Left lung (tissue), 10 donors: ENCODE data around the gene BRD3. TPM values are rescaled to one million over a fixed set of nuclear protein-coding genes. Genes with fewer than 3 reads are reported as not detected.

Experiments used
- ATAC-seq: fragments of 200-7000 bp; cut with Tn5 transposase; one replicate; pipeline ENCODE4 v1.9.1; 2020; ENCODE audit warnings: moderate library complexity
- DNase-seq, 4 donors: peaks; one replicate each; pipeline ENCODE4 v3.0.0-alpha.2; 2013 to 2020
- H3K27ac ChIP-seq, 2 donors: fragments of 200-600 bp; sonication (generic) in 1 of 2; one replicate each; pipeline versions ENCODE4 v1.5.0 to v1.8.0; 2020 to 2021
- H3K27me3 ChIP-seq, 2 donors: fragments of 200-600 bp; sonication (generic) in 1 of 2; one replicate each; pipeline versions ENCODE4 v1.5.0 to v1.8.0; 2020 to 2021
- H3K36me3 ChIP-seq, 2 donors: fragments of 200-600 bp; sonication (generic) in 1 of 2; one replicate each; pipeline versions ENCODE4 v1.5.0 to v1.8.0; 2020 to 2021
- H3K4me1 ChIP-seq, 2 donors: fragments of 200-600 bp; one replicate each; pipeline ENCODE4 v1.8.0; 2021
- H3K4me3 ChIP-seq, 2 donors: fragments of 200-600 bp; sonication (generic) in 1 of 2; one replicate each; pipeline versions ENCODE4 v1.5.0 to v1.8.0; 2020 to 2021; ENCODE audit warnings: mild to moderate bottlenecking in 1 of 2
- H3K9me3 ChIP-seq, 2 donors: fragments of 200-600 bp; sonication (generic) in 1 of 2; one replicate each; pipeline versions ENCODE4 v1.5.0 to v1.8.0; 2020 to 2021
- CTCF ChIP-seq, 2 donors: fragments of 200-600 bp; sonication (generic) in 1 of 2; IDR thresholded peaks; one replicate each; pipeline versions ENCODE4 v1.5.0 to v1.8.0; 2021; ENCODE audit warnings: antibody characterized with exemption in 2 of 2
- intact Hi-C, 2 donors: fragments of 100-400 bp; cut with DNase I; formaldehyde crosslinking; loops; one replicate each; pipeline versions ENCODE4 v1.11.2 to v1.14.2; 2022
- polyA plus RNA-seq, 6 donors: library from polyadenylated mRNA; unstranded; fragments of 120-200 nt; gene quantifications; one replicate each; pipeline ENCODE4 v1.2.1, GENCODE V29; 2013; ENCODE audit not compliant: insufficient read length in 6 of 6
- total RNA-seq, 2 donors: library from RNA; stranded (reverse); fragmentation: NEBNext Ultra II Directional; extraction: Animal tissue kit (Norgen Biotek cat#: 25700); gene quantifications; one replicate each; pipeline ENCODE4 v1.2.1, GENCODE V29; 2021
- donor health status: DM: no; HTN: yes; CAD: no.
- donor health status: DM: no; HTN: no; CAD: no.

BRD3 gene
- total and polyA plus RNA-seq, 8 donors = 27.0 to 45.8 (median 39.0) TPM

DNA sequence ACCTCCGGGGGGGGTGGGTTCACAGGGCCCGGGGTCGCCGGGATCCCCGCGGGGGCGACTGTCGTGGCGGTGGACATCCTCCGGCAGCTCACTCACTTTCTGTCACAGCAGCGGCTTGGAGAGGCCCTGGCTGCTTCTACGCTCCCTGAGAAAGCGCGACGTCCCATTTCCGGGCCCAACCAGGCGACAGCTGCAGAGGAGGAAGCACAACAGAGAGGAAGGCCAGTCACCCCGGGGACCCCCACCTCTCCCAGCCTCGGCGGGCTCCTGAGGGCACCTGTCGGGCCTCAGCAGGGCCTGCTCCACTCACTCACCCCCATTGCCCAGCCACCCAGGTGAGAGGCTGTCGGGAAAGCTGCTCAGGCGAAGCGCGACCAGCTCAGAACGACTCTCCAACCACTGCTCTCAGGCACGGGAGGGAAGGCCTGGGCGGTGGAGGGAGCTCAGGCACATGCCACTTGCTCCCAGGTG, 14.4 kb downstream of the BRD3 start:
- intact Hi-C loops = no loop called here
- H3K36me3 ChIP-seq = peaks cover 0 to 51% of the 10 kb centered on the region in 2 donors
- H3K27ac ChIP-seq = no peak overlapping the region
- no peak for TF ChIP-seq CTCF (IDR thresholded peaks at IDR 0.05)
- no peaks in the 10 kb centered on the region for H3K9me3 ChIP-seq
- no peaks in the 10 kb centered on the region for H3K27me3 ChIP-seq
- DNase-seq = peak in 1 of 4 donors; percentile 60
- H3K4me1 ChIP-seq = peaks cover 19 to 43% of the 10 kb centered on the region in 2 donors
- no peak overlapping the region for H3K4me3 ChIP-seq
- no peak for ATAC-seq

DNA sequence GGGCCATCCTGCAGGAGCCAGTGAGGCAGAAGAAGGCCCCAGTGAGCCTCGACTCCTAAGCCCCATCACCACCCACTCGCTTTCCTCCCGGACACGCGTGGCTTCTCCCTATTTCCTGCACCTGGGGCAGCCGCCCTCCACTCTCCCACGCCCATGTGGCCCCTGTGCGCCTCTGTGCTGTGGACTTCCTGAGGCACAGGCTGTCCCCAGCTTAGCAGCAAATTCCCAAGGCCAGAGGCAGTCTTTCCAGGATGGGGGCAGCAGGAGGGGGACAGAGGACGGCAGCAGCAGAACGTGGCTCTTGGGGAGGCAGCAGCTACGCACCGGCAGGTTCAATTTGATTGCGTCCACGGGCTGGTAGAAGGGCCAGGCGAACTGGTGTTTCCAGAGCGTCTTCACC, 14.9 kb downstream of the BRD3 start:
- H3K27ac ChIP-seq = no peak overlapping the region
- intact Hi-C loops = no loop called here
- ATAC-seq (no peak), DNase-seq (peak in 1 of 4 donors; percentile 37)
- H3K27me3 ChIP-seq = no peaks in the 10 kb centered on the region
- H3K4me1 ChIP-seq = peaks cover 18 to 38% of the 10 kb centered on the region in 2 donors
- TF ChIP-seq CTCF (IDR thresholded peaks at IDR 0.05) = no peak
- no peaks in the 10 kb centered on the region for H3K9me3 ChIP-seq
- H3K36me3 ChIP-seq = peaks cover 0 to 56% of the 10 kb centered on the region in 2 donors
- no peak overlapping the region for H3K4me3 ChIP-seq

DNA sequence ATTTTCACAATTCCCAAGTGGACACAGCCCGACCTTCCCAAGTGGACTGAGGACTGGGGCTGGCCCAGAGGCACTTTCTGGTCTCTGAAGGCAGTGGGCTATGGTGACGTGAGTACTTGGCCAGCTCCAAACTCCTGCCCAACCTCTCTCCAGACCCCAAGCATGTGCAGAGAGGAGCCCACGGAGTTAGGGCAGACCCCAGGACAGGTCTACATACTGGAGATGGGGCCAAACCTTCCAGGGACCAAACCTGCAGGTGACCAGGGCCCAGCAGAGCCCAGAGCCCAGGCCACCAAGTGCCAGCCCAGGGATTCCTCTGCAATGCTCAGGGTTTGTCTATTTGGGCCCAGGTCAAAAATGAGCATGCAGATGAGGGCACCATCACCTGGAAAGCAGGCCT, 15.3 kb downstream of the BRD3 start:
- Histone ChIP-seq H3K4me1 (peaks cover 17 to 33% of the 10 kb centered on the region in 2 donors), H3K27ac (no peak overlapping the region), H3K9me3 (no peaks in the 10 kb centered on the region), H3K36me3 (peaks cover 0 to 61% of the 10 kb centered on the region in 2 donors), H3K27me3 (no peaks in the 10 kb centered on the region), H3K4me3 (no peak overlapping the region)
- TF ChIP-seq CTCF (IDR thresholded peaks at IDR 0.05) = no peak
- ATAC-seq (no peak), DNase-seq (no peak)
- intact Hi-C loops = no loop called here

GRCh38 chr9:134051319-134051718, 16.5 kb downstream of the BRD3 start:
- DNase-seq = no peak
- ATAC-seq = no peak
- intact Hi-C loops = no loop called here
- no peak for TF ChIP-seq CTCF (IDR thresholded peaks at IDR 0.05)
- no peak overlapping the region for H3K27ac ChIP-seq
- no peaks in the 10 kb centered on the region for H3K9me3 ChIP-seq
- H3K36me3 ChIP-seq = peaks cover 0 to 72% of the 10 kb centered on the region in 2 donors
- peaks cover 11 to 22% of the 10 kb centered on the region in 2 donors for H3K4me1 ChIP-seq
- no peak overlapping the region for H3K4me3 ChIP-seq
- H3K27me3 ChIP-seq = no peaks in the 10 kb centered on the region

DNA sequence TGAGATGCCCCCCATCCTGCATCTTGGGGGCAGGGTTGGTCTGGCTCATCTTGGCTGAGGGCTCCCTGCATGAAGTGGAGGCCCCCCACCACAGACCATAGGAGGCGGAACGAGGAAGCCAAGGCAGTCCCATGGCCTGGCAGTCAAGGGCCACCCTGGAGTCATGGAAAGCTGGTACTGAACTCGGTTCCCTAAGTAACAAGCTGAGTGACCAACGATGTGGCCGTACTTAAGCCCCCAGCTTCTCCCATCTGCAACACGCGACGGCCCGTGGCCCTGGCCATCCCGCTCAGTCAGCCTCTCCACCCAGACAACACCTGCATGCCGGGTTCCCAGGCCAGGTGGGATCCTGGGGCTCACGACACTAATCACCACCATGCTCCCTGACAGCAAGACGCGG, 17.1 kb downstream of the BRD3 start:
- Histone ChIP-seq H3K4me3 (no peak overlapping the region), H3K36me3 (peaks cover 0 to 78% of the 10 kb centered on the region in 2 donors), H3K27me3 (no peaks in the 10 kb centered on the region), H3K4me1 (peaks cover 5 to 16% of the 10 kb centered on the region in 2 donors), H3K27ac (no peak overlapping the region), H3K9me3 (no peaks in the 10 kb centered on the region)
- DNase-seq (no peak), ATAC-seq (no peak)
- intact Hi-C loops = no loop called here
- no peak for TF ChIP-seq CTCF (IDR thresholded peaks at IDR 0.05)
